Testis (tissue), 3 donors: ENCODE measurements around the gene LHFPL4. TPM values are rescaled to one million over a fixed set of nuclear protein-coding genes. Genes with fewer than 3 reads are reported as not detected.
A peak's percentile ranks its signal among the peaks of the same experiment; 100 is the strongest.
"Not testable (repeated sequence)": the region's sequence is repeated elsewhere in the genome, so short reads cannot be mapped to it uniquely, and the experiment has no call there.

Experiments
- DNase-seq: peaks from one replicate; pipeline ENCODE4 v3.0.0-alpha.2; 2019
- H3K27ac ChIP-seq, 2 donors: fragments of 200-600 bp; sonication (generic); one replicate each; pipeline ENCODE4 v1.5.1; 2019
- H3K27me3 ChIP-seq: fragments of 200-600 bp; sonication (generic); one replicate; pipeline ENCODE4 v1.5.1; 2019
- H3K36me3 ChIP-seq: fragments of 200-600 bp; sonication (generic); one replicate; pipeline ENCODE4 v1.5.1; 2017; ENCODE audit warnings: low read depth; ENCODE audit errors: missing control alignments
- H3K4me1 ChIP-seq: fragments of 200-600 bp; sonication (generic); one replicate; pipeline ENCODE4 v1.5.1; 2019
- H3K4me3 ChIP-seq, 2 donors: fragments of 200-600 bp; sonication (generic); one replicate each; pipeline ENCODE4 v1.5.1; 2017 to 2019
- H3K9me3 ChIP-seq: fragments of 200-600 bp; sonication (generic); one replicate; pipeline ENCODE4 v1.5.1; 2017
- CTCF ChIP-seq, 3 experiments: fragments of 450-650 bp in 2 of 3; fragments of 200-600 bp in 1 of 3; sonication (generic) in 1 of 3; IDR thresholded peaks; one replicate each; pipeline ENCODE4 v1.5.1; 2016 to 2019; ENCODE audit warnings: antibody characterized with exemption in 3 of 3, mild to moderate bottlenecking in 2 of 3, moderate library complexity in 1 of 3
- POLR2A ChIP-seq: fragments of 450-650 bp; IDR thresholded peaks from one replicate; pipeline ENCODE4 v1.6.1; 2017; ENCODE audit warnings: antibody characterized with exemption, mild to moderate bottlenecking, moderate library complexity
- WGBS, 2 donors: methylation state at CpG; one replicate each; pipeline ENCODE4 v1.1.5; 2018; 5-methylcytosine and 5-hydroxymethylcytosine counted together
- intact Hi-C: fragments of 100-400 bp; cut with DNase I; formaldehyde crosslinking; loops from one replicate; pipeline ENCODE4 v1.15.1; 2023; ENCODE audit warnings: low total_unique reads
- polyA plus RNA-seq: library from polyadenylated mRNA; stranded (reverse); fragments of 350-450 nt; fragmentation: Illumina TruSeq; extraction: RNeasy Lipid Tissue Mini Kit (QIAGEN cat#74804); gene quantifications from one replicate; pipeline ENCODE4 v1.2.3, GENCODE V29; 2014; ENCODE audit warnings: low read depth, low replicate concordance; ENCODE audit not compliant: insufficient read depth
- total RNA-seq, 2 donors: library from RNA; depleted of rRNA; stranded (reverse); fragments of >200 nt; gene quantifications; one replicate each; pipeline ENCODE4 v1.2.3, GENCODE V29; 2016

The LHFPL4 gene
- total and polyA plus RNA-seq, 3 donors from 2014 or later, result 1.3 to 2.3 (median 1.3) TPM

- Histone ChIP-seq H3K9me3 (no peaks in the 10 kb centered on the region), H3K4me3 (no peak overlapping the region), H3K4me1 (no peaks in the 10 kb centered on the region), H3K27me3 (no peaks in the 10 kb centered on the region), H3K27ac (no peak overlapping the region), H3K36me3 (no peaks in the 10 kb centered on the region)
- WGBS, 2 donors, result 64 to 71% methylated on average over 3 of the region's 3 CpGs
- intact Hi-C loops, result no loop called here
- no peak for DNase-seq
- TF ChIP-seq POLR2A (no peak), CTCF (IDR thresholded peaks at IDR 0.05) (no peak)
Measured at GRCh38 chr3:9582332-9582731, 28.7 kb upstream of the LHFPL4 start.

GRCh38 chr3:9581742-9582141 is 28.1 kb upstream of the LHFPL4 start:
- no peak overlapping the region for H3K4me3 ChIP-seq

GRCh38 chr3:9569054-9569453 is 15.4 kb upstream of the LHFPL4 start:
- intact Hi-C loops, result no loop called here
- Histone ChIP-seq H3K4me3 (no peak overlapping the region), H3K27ac (no peak overlapping the region), H3K36me3 (no peaks in the 10 kb centered on the region), H3K27me3 (no peaks in the 10 kb centered on the region), H3K4me1 (no peaks in the 10 kb centered on the region), H3K9me3 (no peaks in the 10 kb centered on the region)
- no peak for DNase-seq
- TF ChIP-seq CTCF (IDR thresholded peaks at IDR 0.05), result no peak
- TF ChIP-seq POLR2A, result no peak
- WGBS, 2 donors, result 60 to 68% methylated on average over 1 of the region's 1 CpG

More at GRCh38 chr3:9581742-9582141, 28.1 kb upstream of the LHFPL4 start:
- no peak for DNase-seq
- Histone ChIP-seq H3K36me3 (no peaks in the 10 kb centered on the region), H3K27me3 (no peaks in the 10 kb centered on the region), H3K4me1 (no peaks in the 10 kb centered on the region), H3K27ac (no peak overlapping the region), H3K9me3 (no peaks in the 10 kb centered on the region)
- no peak for TF ChIP-seq CTCF (IDR thresholded peaks at IDR 0.05)
- intact Hi-C loops, result no loop called here
- 78% methylated on average over 2 of the region's 2 CpGs for WGBS, 2 donors

- Histone ChIP-seq H3K9me3 (no peaks in the 10 kb centered on the region), H3K36me3 (no peaks in the 10 kb centered on the region), H3K4me3 (no peak overlapping the region), H3K27ac (no peak overlapping the region), H3K27me3 (no peaks in the 10 kb centered on the region), H3K4me1 (no peaks in the 10 kb centered on the region)
- TF ChIP-seq POLR2A, result no peak
- TF ChIP-seq CTCF (IDR thresholded peaks at IDR 0.05), result no peak
- DNase-seq, result no peak
- 85 to 92% methylated on average over 2 of the region's 2 CpGs for WGBS, 2 donors
- intact Hi-C loops, result no loop called here
Measured at GRCh38 chr3:9565316-9565715, 11.7 kb upstream of the LHFPL4 start.

- DNase-seq, result no peak
- no peaks in the 10 kb centered on the region for H3K36me3 ChIP-seq
- H3K27ac ChIP-seq, result no peak overlapping the region
- H3K4me3 ChIP-seq, result no peak overlapping the region
- H3K9me3 ChIP-seq, result no peaks in the 10 kb centered on the region
- H3K27me3 ChIP-seq, result no peaks in the 10 kb centered on the region
- intact Hi-C loops, result no loop called here
- WGBS, 2 donors, result 81 to 91% methylated on average over 5 of the region's 5 CpGs
- no peaks in the 10 kb centered on the region for H3K4me1 ChIP-seq
- TF ChIP-seq POLR2A (no peak), CTCF (IDR thresholded peaks at IDR 0.05) (no peak)
Measured at GRCh38 chr3:9563851-9564250, 10.2 kb upstream of the LHFPL4 start.

GRCh38 chr3:9560056-9560455 is 6.4 kb upstream of the LHFPL4 start:
- H3K9me3 ChIP-seq, H3K4me1 ChIP-seq, H3K27me3 ChIP-seq, DNase-seq, H3K36me3 ChIP-seq, H3K27ac ChIP-seq, intact Hi-C loops: not testable (repeated sequence)
- peak overlapping the region in 1 of 2 donors; percentile 13 for H3K4me3 ChIP-seq
- WGBS, 2 donors, result 72% methylated on average over 24 of the region's 24 CpGs; no CpG with 5 or more reads in 1 of the 2 donors
